Smooth muscle cell (in vitro differentiated cells): Measurements from ENCODE around the gene LRP10. TPM values are rescaled to one million over a fixed set of nuclear protein-coding genes. Genes with fewer than 3 reads are reported as not detected.

Experiments
- DNase-seq: peaks from one replicate; lab custom pipeline; 2025; ENCODE audit not compliant: unreplicated experiment; lab: John Stamatoyannopoulos, UW
- H2AFZ ChIP-seq: fragments of 200-600 bp; sonication (generic); 2 replicates; pipeline ENCODE4 v1.6.0; 2016; ENCODE audit warnings: antibody characterized with exemption, low read depth, mild to moderate bottlenecking
- H3F3A ChIP-seq: fragments of 200-600 bp; sonication (generic); 2 replicates; pipeline ENCODE4 v1.6.0; 2017; ENCODE audit warnings: antibody characterized with exemption, low read depth
- H3K27ac ChIP-seq: fragments of 200-600 bp; sonication (generic); 2 replicates; pipeline ENCODE4 v1.5.1; 2016; ENCODE audit warnings: low read depth, mild to moderate bottlenecking
- H3K27me3 ChIP-seq: fragments of 200-600 bp; sonication (generic); 2 replicates; pipeline ENCODE4 v1.6.1; 2016; ENCODE audit warnings: low read depth, mild to moderate bottlenecking
- H3K36me3 ChIP-seq: fragments of 200-600 bp; sonication (generic); 2 replicates; pipeline ENCODE4 v1.5.1; 2016; ENCODE audit warnings: low read depth
- H3K4me1 ChIP-seq: fragments of 200-600 bp; sonication (generic); 2 replicates; pipeline ENCODE4 v1.5.1; 2016; ENCODE audit warnings: low read depth
- H3K4me2 ChIP-seq: fragments of 200-600 bp; sonication (generic); 2 replicates; pipeline ENCODE4 v1.6.0; 2016; ENCODE audit warnings: mild to moderate bottlenecking
- H3K4me3 ChIP-seq: fragments of 200-600 bp; sonication (generic); 2 replicates; pipeline ENCODE4 v1.5.1; 2016; ENCODE audit warnings: mild to moderate bottlenecking
- H3K79me2 ChIP-seq: fragments of 200-600 bp; sonication (generic); 2 replicates; pipeline ENCODE4 v1.6.0; 2016; ENCODE audit warnings: low read depth, mild to moderate bottlenecking
- H3K9ac ChIP-seq: fragments of 200-600 bp; sonication (generic); 2 replicates; pipeline ENCODE4 v1.6.0; 2016; ENCODE audit warnings: low read depth
- H3K9me3 ChIP-seq: fragments of 200-600 bp; sonication (generic); replicated peaks from 2 replicates; pipeline ENCODE4 v1.5.1; 2016; ENCODE audit warnings: low read depth
- H4K20me1 ChIP-seq: fragments of 200-600 bp; sonication (generic); 2 replicates; pipeline ENCODE4 v1.6.0; 2016; ENCODE audit warnings: low read depth
- CTCF ChIP-seq: fragments of 200-600 bp; sonication (generic); IDR thresholded peaks from 2 replicates; pipeline ENCODE4 v1.5.1; 2017; ENCODE audit warnings: borderline replicate concordance, mild to moderate bottlenecking, antibody characterized with exemption; ENCODE audit not compliant: insufficient read depth, poor library complexity, severe bottlenecking
- WGBS: methylation state at CpG from one replicate; pipeline ENCODE4 v1.1.7; 2016; ENCODE audit warnings: low lambda C conversion rate; 5-methylcytosine and 5-hydroxymethylcytosine counted together
- polyA plus RNA-seq: library from polyadenylated mRNA; unstranded; fragments of >200 nt; fragmentation: Nextera tagmentation; extraction: Ambion mirVana; gene quantifications from 2 replicates; pipeline ENCODE4 v1.2.1, GENCODE V29; 2016
- total RNA-seq: library from RNA; depleted of rRNA; stranded (reverse); fragments of >200 nt; gene quantifications from 2 replicates; pipeline ENCODE4 v1.2.3, GENCODE V29; 2014

LRP10 gene
- total and polyA plus RNA-seq, 2 experiments from 2014 or later, result 38.8 to 87.1 TPM

GRCh38 chr14:22875748-22876319 lies 4.3 kb downstream of the LRP10 start:
- peaks cover 7% of the 10 kb centered on the region for H3K4me1 ChIP-seq
- H3F3A ChIP-seq, result peaks cover 3% of the 10 kb centered on the region
- H3K79me2 ChIP-seq, result peaks cover 12% of the 10 kb centered on the region
- no peaks in the 10 kb centered on the region for H3K27me3 ChIP-seq
- no peak overlapping the region for H2AFZ ChIP-seq
- no peaks in the 10 kb centered on the region for H3K9me3 ChIP-seq
- no peak overlapping the region for H3K4me3 ChIP-seq
- no peaks in the 10 kb centered on the region for H3K36me3 ChIP-seq
- no peak overlapping the region for H3K27ac ChIP-seq
- H4K20me1 ChIP-seq, result no peaks in the 10 kb centered on the region
- WGBS, result 98% methylated on average over 20 of the region's 20 CpGs
- no peak for DNase-seq
- no peak for TF ChIP-seq CTCF
- no peak overlapping the region for H3K9ac ChIP-seq
- no peak overlapping the region for H3K4me2 ChIP-seq

DNA sequence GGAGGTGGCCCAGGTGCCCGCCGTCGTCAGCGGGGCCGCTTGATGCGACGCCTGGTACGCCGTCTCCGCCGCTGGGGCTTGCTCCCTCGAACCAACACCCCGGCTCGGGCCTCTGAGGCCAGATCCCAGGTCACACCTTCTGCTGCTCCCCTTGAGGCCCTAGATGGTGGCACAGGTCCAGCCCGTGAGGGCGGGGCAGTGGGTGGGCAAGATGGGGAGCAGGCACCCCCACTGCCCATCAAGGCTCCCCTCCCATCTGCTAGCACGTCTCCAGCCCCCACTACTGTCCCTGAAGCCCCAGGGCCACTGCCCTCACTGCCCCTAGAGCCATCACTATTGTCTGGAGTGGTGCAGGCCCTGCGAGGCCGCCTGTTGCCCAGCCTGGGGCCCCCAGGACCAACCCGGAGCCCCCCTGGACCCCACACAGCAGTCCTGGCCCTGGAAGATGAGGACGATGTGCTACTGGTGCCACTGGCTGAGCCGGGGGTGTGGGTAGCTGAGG lies 5.5 kb downstream of the LRP10 start:
- Histone ChIP-seq H3F3A (no peaks in the 10 kb centered on the region), H3K27me3 (no peaks in the 10 kb centered on the region), H4K20me1 (no peaks in the 10 kb centered on the region), H3K4me1 (peaks cover 6% of the 10 kb centered on the region), H3K27ac (no peak overlapping the region), H3K9me3 (no peaks in the 10 kb centered on the region), H3K9ac (no peak overlapping the region), H3K36me3 (no peaks in the 10 kb centered on the region), H3K79me2 (peaks cover 12% of the 10 kb centered on the region), H2AFZ (no peak overlapping the region), H3K4me2 (no peak overlapping the region), H3K4me3 (no peak overlapping the region)
- no peak for DNase-seq
- over 99% methylated on average over 21 of the region's 22 CpGs for WGBS
- TF ChIP-seq CTCF, result no peak

GRCh38 chr14:22878271-22879246 lies 7.0 kb downstream of the LRP10 start:
- no peaks in the 10 kb centered on the region for H3F3A ChIP-seq
- no peak overlapping the region for H3K4me3 ChIP-seq
- H3K36me3 ChIP-seq, result no peaks in the 10 kb centered on the region
- H4K20me1 ChIP-seq, result no peaks in the 10 kb centered on the region
- no peak overlapping the region for H3K9ac ChIP-seq
- peaks cover 4% of the 10 kb centered on the region for H3K79me2 ChIP-seq
- DNase-seq, result no peak
- H2AFZ ChIP-seq, result no peak overlapping the region
- no peak for TF ChIP-seq CTCF
- 91% methylated on average over 8 of the region's 8 CpGs for WGBS
- no peak overlapping the region for H3K27ac ChIP-seq
- no peaks in the 10 kb centered on the region for H3K9me3 ChIP-seq
- no peaks in the 10 kb centered on the region for H3K27me3 ChIP-seq
- no peak overlapping the region for H3K4me2 ChIP-seq
- peaks cover 11% of the 10 kb centered on the region for H3K4me1 ChIP-seq
